ENCODE data around the gene ARHGAP22.

GRCh38 chr10:48625826-48626134 is 20.9 kb upstream of the ARHGAP22 start:
- no peak for TF ChIP-seq POLR2A (IDR thresholded peaks at IDR 0.05; ENCODE audit: low read depth, low read length)
- no peak for TF ChIP-seq CTCF (conservative IDR thresholded peaks at IDR 0.05; ENCODE audit: low read depth, low read length)
- TF ChIP-seq RFX5 (IDR thresholded peaks at IDR 0.05; ENCODE audit: low read depth, low read length) = no peak
- TF ChIP-seq MXI1 (IDR thresholded peaks at IDR 0.05; ENCODE audit: borderline replicate concordance, low read depth, low read length) = no peak
- TF ChIP-seq SMC3 (IDR thresholded peaks at IDR 0.05; ENCODE audit: low read depth, low read length) = no peak
- no peak for TF ChIP-seq RAD21 (IDR thresholded peaks at IDR 0.05; ENCODE audit: low read length)
- TF ChIP-seq USF2 (IDR thresholded peaks at IDR 0.05; ENCODE audit: low read depth, low read length) = no peak

All from IMR-90 (cell line).